Measurements from ENCODE around the gene INTS3.
"Not testable (repeated sequence)": the region's sequence is repeated elsewhere in the genome, so short reads cannot be mapped to it uniquely, and the experiment has no call there.

INTS3 gene

DNA sequence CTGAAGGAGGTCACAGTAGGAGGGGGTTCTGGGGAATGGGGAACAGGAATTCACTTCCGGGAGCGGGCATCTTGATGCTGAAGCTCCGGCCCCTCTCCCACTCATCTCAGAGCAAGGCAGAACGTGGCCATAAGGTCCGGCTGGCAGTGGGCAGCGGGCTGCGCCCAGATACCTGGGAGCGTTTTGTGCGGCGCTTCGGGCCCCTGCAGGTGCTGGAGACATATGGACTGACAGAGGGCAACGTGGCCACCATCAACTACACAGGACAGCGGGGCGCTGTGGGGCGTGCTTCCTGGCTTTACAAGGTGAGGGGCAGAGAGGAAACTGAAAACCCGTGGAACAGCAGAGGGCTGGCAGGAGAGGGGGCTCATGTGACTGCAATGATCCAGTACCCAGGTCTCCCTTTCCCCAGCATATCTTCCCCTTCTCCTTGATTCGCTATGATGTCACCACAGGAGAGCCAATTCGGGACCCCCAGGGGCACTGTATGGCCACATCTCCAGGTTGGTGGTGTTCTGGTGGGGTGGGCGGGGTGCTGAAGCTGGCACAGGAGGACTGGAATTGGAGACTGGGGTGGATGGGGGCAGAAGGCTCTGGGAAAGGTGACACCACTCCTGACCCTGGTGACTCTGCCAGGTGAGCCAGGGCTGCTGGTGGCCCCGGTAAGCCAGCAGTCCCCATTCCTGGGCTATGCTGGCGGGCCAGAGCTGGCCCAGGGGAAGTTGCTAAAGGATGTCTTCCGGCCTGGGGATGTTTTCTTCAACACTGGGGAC, 50.4 kb downstream of the INTS3 start:
- DNase-seq (ENCODE audit: low spot score): no peak

DNA sequence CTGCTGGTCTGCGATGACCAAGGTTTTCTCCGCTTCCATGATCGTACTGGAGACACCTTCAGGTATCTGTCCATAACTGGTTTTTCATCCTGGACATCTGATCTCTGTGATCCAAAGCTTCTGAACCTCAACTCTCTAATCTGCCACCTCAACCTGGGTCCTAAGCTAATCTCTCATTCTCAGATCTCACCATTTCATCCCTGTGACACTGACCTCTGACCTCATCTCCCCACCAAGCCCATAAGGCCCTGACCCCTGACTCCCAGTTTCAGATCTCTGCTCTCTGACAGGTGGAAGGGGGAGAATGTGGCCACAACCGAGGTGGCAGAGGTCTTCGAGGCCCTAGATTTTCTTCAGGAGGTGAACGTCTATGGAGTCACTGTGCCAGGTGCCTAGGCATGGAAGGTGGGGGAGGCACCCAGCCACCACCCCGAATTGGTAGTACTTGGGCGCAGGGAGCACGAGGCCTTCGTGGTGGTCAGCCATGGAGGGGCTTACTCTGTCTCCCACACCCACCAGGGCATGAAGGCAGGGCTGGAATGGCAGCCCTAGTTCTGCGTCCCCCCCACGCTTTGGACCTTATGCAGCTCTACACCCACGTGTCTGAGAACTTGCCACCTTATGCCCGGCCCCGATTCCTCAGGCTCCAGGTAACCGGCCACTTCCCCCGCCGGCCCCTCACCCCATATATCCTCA, 51.1 kb downstream of the INTS3 start:
- no peak for DNase-seq (ENCODE audit: low spot score)

DNA sequence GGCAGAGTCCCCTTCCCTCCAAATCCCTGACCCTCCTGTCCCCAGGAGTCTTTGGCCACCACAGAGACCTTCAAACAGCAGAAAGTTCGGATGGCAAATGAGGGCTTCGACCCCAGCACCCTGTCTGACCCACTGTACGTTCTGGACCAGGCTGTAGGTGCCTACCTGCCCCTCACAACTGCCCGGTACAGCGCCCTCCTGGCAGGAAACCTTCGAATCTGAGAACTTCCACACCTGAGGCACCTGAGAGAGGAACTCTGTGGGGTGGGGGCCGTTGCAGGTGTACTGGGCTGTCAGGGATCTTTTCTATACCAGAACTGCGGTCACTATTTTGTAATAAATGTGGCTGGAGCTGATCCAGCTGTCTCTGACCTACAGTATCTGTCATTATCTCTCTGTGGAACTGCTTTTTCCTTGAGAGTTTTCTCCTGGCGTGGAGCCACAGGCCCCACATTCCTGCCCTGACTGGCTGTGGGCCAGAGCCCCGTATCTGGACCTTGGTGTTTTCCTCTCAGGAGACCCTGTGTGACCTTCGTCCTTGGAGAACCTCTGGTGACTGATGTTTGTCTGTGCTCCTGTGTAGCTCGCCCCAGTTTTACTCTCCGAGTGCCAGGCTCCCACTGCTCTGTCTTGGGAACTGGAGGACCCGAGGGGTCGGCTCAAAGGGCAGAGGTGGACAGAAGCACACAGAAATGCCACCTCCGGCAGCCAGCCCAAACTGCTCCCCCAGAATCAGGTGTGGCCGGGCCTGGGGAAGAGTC, 52.1 kb downstream of the INTS3 start:
- DNase-seq (ENCODE audit: low spot score): no peak

DNA sequence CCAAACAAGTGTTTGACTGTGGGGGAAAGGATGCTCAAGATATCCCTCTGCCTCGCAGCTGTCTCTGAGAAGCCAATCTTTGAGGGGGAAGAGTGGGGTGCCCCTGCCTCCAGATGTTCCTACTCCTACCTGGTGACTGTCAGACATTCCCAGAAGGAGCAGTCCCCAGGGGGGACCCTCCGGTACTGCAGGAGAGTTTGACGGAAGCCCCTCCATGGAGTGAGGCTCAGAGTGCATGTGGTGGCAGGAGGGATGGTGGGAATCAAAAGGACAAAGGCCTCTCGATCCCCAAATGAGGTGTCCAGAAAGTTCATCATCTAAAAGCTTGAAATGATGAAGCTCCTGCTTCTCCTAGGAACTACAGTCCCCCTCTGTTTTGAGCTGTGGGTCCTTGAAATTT, 52.7 kb downstream of the INTS3 start:
- no peak for DNase-seq (ENCODE audit: low spot score)

DNA sequence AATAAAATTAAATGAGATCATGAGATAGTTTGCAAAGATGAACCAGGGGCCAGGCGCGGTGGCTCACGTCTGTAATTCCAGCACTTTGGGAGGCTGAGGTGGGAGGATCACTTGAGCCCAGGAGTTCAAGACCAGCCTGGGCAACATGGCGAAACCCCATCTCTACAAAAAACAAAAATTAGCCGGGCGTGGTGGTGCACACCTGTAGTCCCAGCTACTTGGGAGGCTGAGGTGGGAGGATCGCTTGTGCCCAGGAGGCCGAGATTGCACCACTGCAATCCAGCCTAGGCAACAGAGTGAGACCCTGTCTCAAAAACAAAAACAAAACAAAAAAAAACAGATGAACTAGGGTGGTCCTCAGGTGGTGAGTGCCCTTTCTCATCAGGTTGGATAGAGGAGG, 54.8 kb downstream of the INTS3 start:
- not testable (repeated sequence) for DNase-seq (ENCODE audit: low spot score)

DNA sequence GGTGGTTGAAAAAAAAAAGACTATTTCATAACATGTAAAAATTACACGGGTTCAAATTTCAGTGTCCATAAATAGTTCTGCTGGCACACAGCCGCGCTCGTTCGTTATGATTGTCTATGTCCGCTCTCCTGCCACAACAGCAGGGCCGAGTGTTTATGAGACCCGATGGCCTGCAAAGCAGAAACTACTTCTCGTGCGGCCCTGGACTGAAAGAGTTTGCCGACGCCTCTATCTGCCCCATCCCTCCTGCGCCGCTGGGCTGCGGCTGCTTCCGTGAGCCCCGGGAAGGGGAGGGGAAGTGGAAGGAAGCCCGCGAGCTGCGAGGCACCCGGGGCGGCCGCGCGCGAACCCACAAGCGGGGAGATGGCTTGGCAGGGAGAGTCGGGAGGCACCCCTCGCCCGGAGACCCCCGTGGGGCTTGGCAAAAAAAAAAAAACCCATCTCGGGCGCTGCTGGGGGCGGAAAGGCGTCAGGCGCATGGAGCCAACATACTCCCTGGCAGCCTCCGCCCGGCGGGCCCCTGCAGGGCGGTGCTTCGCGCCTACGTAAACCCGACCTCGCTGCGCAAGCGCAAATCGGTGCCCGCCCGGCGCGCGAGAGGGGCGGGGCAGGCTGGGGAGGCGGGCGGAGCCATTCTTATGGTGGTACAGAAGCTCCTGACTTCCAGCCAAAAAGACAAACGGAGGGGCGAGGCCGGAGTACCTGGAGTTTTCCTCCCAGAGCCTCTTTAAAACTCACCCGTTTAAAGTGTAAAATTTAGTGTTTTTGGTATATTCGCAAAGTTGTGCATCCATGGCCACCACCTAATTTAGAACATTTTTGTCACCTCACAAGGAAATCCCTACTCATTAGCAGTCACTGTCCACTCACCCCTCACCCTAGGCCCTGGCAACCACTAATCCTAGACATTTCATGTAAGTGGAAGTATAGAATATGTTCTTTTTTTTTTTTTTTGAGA, 55.7 kb downstream of the INTS3 start:
- peak; percentile 99 for DNase-seq (ENCODE audit: low spot score)

DNA sequence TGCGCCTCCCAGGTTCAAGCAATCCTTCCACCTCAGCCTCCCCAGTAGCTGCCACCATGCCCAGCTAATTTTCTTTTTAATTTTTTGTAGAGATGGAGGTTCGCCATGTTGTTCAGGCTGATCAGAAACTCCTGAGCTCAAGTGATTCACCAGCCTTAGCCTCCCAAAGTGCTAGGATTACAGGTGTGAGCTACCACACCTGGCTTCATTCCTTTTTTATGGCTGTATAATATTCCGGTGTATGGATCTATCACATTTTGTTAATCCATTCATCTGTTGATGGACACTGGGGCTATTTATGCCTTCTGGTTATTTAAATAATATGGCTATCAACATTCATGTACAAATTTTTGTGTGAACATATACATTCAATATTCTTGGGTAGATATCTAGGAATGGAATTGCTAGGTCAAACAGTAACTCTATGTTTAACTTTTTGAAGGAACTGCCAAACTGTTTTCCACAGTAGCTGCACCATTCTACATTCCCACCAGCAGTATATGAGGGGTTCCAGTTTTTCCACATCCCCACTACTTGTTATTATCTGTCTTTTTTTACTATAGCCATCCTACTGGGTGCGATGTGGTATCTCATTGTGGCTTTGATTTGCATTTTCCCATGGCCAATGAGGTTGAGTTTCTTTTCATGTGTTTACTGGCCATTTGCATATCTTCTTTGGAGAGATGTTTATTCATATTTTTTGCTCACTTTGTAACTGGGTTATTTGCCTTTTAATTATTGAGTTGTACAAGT, 58.4 kb downstream of the INTS3 start:
- DNase-seq (ENCODE audit: low spot score): no peak

DNA sequence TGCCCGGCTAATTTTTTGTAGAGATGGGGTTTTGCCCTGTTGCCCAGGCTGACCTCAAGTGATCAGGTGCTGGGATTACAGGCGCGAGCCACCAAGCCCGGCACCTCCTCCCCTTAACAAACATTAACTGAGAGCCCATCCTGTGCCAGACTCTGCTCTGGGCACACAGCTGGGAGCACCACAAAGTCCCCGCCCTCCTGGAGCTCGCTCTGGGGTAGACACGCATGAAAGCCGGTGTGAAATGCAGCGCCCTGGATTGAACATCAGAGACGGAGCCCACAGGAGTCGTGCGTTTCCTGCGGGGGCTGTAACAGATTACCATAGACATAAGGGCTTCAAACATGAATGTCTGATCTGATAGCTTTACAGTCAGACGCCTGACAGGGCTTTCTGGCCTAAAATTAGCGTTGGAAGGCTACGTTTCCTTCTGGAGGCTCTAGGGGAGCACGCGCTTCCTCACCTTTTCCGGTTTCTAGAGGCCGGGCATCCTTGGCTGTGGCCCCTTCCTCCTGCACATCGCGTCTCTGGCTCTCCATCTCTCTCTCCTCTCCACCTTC, 61.7 kb downstream of the INTS3 start:
- DNase-seq (ENCODE audit: low spot score): no peak

DNA sequence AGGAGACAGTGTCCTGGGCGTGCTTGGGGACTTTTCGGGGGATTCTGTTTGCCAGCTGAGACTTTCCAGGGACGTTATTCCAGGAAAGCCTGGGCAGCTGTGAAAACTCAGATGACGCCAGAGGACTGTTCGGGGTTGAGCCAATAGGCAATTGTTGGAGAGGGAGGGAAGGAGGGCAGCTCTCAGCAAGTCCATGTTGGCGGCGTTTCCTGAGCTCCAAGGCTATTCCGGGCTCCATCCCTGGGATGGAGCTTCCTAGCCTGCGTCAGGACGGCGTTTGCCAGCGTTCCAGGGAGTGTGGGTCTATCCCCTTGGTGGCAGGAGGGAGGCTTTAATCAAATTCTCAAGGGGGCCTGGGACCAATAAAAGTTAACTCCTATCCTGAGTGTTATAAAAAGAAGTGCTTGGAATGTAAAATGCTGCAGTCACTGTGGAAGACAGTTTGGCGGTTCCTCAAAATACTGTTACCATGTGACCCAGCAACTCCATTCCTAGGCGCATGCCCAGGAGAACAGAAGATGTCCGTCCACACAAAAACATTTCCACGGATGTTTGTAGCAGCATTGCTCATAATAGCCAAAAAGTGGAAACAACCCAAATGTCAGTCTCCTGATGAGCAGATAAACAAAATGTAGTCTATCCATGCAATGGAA, 62.6 kb downstream of the INTS3 start:
- peak; percentile 83 for DNase-seq (ENCODE audit: low spot score)

DNA sequence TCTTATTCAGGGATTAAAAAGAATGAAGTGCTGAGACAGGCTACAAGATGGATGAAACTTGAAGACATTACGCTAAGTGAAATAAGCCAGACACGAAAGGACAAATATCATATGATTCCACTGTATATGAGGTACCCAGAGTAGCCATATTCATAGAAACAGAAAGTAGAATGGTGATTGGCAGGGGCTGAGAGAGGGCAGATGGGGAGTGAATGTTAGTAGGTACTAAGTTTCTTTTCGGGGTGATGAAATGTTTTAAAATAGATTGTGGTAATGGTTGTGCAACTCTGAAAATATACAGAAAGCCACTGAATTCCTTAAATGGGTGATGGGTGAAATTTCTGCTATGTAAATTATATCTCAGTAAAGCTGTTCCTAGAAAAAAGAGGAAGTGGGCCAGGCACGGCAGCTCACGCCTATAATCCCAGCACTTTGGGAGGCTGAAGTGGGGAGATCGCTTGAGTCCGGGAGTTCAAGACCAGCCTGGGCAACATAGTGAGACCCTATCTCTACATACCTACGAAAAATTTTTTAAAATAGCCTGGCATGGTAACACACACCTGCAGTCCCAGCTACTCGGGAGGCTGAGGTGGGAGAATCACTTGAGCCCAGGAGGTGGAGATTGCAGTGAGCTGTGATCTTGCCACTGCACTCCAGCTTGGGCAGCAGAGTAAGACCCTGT, 63.3 kb downstream of the INTS3 start:
- peak; percentile 87 for DNase-seq (ENCODE audit: low spot score)

DNA sequence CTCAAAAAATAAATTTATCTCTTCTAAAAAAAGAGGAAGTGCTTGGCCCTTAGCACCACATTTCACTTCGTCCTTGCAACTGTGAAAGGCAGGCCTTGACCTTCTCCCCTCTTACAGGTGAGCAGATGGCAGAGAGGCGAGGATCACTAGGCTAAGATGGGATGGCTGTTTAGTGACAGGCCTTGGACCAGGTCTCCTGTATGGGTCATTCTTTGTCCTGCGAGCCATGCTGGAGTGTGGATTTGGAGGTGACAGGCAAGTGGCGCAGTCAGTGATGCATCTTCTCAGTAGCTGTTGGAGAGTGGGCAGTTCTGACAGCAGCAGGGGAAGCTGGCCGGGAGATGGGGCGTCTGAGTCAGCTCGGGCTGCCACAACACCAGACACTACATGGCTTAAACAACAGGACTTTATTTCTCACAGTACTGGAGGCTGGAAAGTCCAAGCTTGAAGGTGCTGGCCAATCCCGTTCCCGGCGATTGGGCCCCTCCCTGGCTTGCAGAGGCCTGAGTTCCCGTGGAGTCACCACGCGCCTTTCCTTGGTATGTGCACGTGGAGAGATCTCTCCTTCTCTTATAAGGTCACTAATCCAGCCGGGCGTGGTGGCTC, 63.9 kb downstream of the INTS3 start:
- peak; percentile 24 for DNase-seq (ENCODE audit: low spot score)

DNA sequence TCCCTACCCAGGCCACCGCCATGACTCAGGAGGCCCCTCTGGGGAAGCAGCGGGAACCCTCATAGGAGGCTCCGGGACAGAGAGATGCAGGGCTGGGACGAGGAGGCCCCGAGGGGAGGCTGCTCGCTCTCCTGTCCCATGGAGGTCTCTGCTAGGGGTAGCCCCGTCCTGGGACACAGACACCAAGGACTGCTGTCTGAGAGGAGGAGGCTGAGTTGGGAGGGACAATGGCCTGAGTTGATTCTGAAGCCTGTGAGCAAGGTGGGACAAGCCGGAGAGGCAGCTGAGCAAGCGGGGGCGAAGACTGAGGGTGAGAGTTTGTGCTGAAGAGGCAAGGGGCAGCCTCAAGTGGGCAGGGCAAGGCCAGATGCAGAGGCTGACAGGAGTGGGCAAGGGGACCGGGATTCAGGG, 64.8 kb downstream of the INTS3 start:
- no peak for DNase-seq (ENCODE audit: low spot score)

DNA sequence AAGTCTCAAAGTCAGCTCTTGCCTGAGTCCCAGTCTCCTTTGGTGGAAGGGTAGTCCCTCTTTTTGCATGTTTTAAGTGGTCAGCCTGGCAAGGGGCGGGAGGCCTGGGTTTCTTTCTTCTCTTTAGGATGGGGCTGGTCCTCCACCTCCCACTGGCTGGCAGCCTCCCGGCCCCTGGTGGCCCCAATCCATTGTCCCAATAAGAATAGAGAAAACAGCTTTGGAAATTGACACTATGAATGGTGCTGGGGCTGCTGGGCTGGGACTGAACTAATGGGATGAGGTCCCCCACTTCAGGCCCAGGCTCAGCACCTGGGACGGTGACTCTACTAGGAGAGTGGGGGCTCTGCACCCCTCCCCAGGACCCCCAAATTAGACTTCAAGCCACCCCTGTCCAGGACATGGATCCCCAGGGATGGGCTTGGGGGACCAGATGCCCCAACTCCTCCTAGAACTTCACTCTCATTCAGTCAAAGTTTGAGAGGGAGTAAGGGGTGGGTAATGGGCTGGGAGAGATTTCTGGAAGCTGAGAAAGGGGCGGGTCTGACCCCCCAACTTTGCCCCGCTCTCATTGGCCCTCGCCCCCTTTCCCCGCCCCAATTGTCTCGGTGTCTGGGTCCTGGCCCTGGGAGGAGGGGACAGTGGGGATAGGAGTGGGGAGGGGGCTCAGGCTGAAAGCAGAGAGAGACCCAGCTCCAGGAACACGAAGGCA, 65.6 kb downstream of the INTS3 start:
- no peak for DNase-seq (ENCODE audit: low spot score)

DNA sequence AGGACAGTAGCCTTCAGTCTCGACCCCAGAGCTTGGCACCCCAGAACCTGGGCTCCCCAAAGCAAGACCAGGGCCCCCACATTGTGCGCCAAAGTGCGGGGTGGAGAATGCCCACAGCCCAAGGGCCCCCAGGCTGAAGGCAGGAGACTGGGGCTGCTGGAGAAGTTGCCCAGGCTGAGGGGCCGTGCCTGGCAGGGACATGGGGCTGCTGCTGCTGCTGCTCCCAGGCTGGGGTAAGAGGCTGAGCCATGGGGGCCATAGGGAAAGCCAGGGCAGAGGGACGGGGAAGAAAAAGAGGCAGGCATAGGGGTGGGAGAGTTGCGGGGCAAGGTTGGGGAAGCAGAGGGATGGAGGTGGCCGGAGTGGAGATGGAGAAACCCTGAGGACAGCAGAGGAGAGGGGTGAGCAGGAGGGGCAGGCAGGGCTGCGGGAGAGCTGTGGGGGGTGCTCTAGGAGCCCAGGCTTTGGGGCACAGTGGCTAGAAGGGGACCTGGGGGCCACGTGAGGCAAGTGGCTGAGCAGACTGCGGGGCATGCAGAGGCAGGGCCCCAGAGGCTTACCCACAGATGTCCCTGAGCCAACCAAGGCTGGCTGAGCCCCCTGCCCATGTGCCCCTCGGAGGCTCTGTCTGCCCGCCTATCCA, 66.2 kb downstream of the INTS3 start:
- no peak for DNase-seq (ENCODE audit: low spot score)

DNA sequence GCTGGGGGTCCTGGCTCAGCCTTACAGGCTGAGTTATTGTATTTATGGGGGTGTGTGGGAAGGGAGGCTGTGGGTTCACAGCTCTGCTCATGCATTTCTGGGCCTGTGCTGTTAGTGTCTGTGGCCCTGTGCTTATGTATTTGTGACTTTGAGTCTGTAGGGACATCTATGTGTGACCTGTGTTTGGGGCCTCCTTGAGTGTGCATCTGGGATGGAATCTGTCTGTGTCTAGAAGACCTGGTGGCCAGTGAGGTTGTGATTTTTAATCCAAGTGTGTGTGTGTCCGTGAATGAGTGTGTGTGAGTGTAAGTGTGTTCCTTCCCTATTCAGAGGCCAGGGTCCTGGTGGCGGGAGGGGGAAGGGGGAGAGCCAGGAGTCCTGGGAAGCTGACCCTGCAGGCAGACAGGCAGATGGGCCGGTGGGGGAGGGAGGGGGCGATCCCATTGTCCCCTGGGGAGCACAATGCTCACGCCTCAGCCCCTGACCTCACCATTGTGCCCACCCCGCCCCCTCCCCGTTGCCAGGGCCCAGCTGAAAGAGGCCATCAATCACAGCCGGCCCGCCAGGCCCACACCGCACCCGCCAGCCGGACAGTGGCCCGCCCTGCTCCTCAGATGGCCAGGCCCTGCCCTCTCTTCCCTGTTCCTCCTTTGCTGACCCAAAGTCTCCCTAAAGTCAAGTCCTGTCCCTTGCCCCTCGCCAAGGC, 66.9 kb downstream of the INTS3 start:
- DNase-seq (ENCODE audit: low spot score): no peak

DNA sequence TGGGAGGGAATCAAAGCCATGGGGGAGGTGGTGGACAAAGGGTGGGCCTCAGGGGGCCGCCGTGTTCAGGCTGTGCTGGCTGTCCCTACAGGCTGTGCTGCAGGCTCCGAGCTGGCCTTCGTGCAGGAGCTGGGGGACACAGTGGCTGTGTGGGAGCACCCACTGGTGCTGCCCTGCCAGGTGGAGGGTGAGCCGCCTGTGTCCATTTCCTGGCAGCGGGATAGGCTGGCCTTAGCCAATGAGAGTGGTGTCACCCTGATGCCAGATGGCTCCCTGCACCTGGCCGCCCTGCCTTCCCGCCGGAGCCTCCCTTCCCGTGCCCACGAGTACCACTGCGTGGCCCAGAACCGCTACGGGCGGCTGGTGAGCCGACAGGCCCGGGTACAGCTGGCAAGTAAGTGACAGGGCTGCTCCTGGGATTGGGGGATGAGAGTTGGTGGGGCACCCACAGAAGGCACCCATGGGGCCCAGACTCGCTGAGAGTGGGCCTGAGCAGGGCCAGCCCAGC, 67.5 kb downstream of the INTS3 start:
- DNase-seq (ENCODE audit: low spot score): no peak
